Hematopoietic multipotent progenitor cell treated with erythropoietin and hydrocortisone succinate and interleukin-3 and kit ligand, for 6 days (in vitro differentiated cells): ENCODE data around the gene CPEB4.

Experiments
- DNase-seq: peaks from one replicate; pipeline ENCODE4 v3.0.0-alpha.2; 2015

Gene CPEB4

DNA sequence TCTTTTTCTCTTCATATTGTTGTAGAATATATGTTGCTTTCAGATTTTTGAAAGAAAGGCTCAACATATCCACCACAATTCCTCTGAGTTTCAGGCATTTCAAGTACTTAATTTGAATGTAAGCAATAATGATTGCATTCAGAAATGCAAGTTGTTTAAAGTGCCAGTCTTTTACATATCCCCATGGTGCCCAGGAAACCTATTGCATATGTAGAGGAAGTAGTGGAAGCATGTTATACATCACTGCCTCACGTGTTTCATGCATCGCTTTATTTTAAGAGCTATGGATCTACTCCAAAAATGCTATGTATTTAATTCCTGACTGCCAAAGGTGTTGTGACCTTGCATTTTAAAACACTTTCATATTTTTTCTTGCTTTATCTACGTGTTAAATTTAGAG, 28.1 kb downstream of the CPEB4 start:
- no peak for DNase-seq

DNA sequence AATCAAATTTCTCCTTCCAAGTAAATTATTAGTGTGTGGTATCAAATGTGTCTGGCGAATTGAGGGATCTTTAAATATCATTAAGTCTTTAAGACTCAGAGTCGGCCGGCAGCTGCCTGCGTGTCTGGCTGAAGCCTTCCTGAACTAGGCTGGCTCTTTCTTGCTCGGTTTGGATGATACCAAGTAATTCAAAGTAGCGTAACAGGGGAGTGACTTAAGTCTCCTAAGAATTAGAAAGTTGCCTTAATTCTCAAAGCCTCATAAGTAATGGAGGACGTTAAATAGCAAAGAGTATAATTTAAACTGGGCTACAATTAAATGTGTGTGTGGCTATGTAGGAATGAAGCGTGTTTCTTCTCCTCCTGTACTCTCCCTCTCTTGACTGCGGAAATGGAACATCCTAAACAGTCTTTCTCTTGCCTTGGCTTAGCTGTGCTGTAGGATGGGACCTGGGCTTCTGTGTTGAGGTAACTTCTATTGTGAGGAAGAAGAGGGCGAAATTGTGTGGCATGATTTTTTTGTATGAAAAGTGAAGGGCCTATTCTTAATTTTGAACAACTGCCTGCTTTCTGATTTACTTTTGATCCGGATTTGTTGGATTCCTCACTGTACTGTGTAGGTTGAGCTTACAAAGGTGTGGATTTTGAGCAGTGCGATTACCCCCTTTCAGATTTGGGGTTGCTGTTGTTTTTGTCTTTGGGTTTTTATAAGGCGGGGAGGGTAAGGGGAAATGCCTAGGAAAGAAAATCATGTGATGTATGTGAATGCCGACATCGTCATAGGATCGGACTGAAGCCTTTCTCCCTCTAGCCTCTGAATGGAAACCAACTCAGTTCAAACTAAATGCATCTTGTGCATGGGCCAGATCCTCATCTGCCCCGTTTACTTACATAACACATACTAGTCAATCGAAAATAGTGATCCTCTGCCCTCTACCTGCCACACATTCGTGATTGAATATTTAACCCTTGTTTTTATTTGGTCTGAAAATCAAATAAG, 29.9 kb downstream of the CPEB4 start:
- peak; percentile 92 for DNase-seq

DNA sequence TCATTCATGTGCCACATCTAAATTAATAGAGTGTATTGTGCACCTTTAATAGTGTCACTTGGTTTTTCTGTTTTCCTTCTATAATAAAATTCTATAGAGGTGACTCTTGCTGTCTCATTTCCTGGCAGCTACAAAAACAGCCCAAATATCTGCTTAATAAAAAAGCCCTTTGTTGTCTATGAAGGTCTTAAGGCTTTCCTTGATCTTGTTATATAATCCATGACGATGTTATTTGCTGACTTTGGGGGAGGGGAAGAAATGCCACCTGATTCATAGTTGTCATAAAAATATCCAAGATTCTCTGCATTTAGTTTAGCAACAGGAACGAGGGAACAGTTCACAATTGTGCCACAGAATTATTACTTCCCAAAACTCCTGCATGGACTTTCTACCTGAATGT, 31.3 kb downstream of the CPEB4 start:
- DNase-seq = no peak

DNA sequence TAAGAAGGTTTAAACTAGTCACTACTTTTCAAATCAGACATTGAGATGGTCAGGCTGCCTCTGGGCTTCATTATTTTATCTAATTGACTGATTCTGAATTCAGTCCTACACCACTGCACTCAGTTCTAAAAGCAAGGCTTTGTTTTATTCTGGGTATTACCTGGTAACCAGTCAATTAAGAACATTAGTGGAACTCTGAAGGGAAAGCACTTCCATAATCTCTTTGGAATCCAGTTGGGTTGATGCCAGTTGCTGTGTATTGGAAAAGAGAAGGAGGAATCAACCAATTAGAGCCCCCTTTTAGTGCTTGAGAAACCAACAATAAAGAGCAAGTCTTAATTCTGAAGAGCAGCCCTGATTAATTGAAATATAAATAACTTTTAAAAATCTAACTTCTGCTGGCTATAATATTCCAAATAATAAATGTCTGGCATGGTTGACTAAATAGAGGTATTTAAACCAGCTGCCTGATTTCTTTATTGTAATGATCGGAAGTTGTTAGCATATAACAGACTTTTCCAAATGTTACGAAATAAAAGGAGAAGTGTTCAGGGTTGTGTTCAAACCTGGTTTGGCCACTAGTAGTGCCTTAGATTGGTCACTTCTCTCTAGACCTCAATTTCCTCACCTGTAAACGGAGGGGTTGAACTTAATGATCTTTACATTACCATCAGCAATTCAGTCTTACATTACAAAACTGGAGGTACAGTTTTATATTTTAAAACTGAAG, 32.0 kb downstream of the CPEB4 start:
- no peak for DNase-seq

- DNase-seq = no peak
These were observed 32.9 kb downstream of the CPEB4 start for GRCh38 chr5:173920866-173921555.

- DNase-seq = no peak
These were observed 34.4 kb downstream of the CPEB4 start for GRCh38 chr5:173922527-173922926.

GRCh38 chr5:173923218-173924095, 35.3 kb downstream of the CPEB4 start:
- DNase-seq = peak; percentile 53

GRCh38 chr5:173924899-173925298, 36.8 kb downstream of the CPEB4 start:
- DNase-seq = no peak

GRCh38 chr5:173925449-173926071, 37.4 kb downstream of the CPEB4 start:
- peak; percentile 77 for DNase-seq

GRCh38 chr5:173926359-173926758, 38.2 kb downstream of the CPEB4 start:
- no peak for DNase-seq

DNA sequence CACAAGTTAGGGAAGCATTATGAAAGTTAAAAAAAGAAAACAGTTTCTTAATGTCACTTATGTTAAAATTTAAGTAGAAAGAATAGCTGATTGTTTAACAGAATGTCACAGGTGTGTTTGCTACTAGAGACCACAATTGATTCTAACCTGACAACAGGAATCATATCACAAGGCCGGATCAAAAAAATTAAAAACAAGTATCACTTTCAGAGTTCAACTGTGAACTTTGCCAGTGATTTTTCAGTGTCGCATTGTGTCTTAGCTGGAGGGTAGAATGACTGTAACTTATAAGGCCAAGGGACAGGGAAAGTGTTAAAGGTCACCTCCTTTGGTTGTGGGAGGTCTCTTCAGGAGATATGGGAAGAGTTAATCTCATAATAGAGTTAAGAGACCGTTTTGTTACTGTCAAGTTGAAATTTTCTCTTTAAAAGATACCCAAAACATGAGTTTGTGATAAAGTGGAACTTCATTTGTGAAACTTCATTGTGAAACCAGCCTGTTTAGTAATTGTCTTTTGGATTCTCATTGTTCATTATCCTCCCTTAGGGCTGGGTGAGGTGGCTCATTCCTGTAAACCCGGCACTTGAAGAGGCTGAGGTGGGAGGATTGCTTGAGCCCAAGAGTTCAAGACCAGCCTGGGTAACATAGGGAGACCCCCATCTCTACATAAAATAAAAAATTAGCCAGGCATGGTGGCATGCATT, 40.9 kb downstream of the CPEB4 start:
- DNase-seq = no peak

DNA sequence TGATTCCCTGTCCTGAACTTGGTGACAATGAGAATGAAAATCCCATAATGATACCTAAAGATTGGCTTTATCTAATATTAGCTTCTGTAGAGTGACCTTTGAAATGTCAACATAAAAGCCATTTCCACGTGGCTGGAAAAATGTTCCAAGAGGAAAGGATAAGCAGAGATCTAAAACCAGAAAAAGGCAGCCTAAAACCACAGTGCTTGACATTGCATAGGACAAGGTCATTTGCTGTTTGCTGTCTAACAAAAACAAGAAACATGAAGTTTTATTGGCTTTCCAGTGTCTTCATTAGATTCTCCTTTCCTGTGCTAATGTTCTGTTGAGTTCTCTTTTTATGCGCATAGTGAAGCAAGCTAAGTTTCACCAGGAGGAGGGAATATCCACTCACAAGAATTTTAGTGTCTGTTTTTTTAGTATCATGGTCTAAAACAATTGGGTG, 44.6 kb downstream of the CPEB4 start:
- DNase-seq = no peak

DNA sequence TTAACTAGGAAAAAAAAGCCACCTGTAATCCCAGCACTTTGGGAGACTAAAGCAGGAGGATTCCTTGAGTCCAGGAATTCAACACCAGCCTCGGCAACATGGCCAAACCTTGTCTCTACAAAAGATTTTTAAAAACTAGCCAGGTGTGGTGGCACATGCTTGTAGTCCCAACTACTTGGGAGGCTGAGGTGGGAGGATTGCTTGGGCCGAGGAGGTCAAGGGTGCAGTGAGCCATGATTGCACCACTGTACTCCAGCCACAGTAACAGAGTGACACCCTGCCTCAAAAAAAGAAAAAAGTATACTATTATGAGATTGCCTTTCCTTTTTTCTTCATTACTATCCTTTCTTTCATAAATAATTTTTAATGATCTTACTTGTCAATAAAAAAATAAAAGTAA, 45.8 kb downstream of the CPEB4 start:
- no peak for DNase-seq

DNA sequence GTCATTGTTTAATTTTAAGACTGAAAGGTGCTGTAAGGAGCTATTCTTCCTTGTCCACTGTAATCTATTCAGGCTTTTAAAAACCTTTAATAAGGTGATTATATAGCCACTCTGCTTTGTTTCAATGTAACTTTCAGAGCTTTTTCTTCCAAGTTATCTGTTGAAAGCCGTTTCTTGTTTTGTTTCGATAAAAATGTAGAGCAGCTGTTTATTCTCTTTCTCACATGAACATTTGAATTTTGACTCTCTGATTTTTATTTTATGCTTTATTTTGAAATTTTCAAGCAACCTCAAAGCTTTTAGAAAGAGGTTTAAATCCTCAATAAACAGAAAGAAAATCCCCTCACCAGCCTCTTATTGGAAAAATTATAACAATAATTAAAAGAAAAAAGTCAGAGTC, 47.2 kb downstream of the CPEB4 start:
- DNase-seq = no peak

DNA sequence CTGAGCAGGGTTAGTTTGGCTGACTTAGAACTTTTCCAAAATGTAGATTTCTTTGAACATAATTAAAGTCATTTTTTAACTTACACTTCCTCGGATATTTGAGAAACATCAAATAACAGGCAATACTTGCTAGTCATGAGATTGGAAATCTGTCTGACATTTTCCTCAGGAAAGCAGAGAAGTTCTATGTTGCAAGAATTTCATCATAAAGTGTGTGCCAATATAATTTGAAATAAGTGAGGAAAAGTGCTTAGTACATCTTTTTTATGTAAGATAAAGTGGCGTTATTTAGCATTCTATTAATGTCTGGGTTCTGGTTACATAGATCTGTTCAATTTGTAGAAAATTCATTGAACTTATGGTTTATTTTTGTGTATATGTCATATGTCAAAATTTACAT, 52.1 kb downstream of the CPEB4 start:
- DNase-seq = no peak

GRCh38 chr5:173941102-173941501, 53.0 kb downstream of the CPEB4 start:
- no peak for DNase-seq

DNA sequence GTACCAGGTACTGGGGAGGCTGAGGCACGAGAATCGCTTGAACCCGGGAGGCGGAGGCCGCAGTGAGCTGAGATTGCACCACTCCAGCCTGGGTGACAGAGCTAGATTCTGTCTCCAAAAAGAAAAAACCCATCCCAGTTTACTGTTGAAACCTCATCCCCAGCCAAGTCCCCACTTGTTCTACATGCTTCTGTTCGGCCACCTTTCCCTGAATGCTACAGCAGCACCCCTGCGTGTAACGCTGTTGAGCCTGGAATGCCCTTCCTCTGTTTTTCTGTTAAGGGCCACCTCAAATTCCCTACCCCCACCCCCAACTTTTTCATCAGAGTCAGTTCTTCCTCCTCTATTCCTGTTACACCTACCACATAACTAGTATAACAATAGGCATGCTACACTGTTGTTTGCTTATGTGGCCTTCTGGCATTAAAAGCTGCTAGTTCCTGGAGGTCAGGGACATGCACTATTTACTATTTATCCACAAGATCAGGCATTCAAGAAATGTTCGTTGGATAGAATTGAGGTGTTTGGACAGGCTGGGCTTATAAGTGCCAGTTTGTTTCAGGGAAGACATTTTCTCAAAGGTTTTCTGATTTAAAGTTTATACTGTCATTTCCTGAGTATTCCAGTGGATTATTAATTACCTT, 53.7 kb downstream of the CPEB4 start:
- DNase-seq = no peak

- no peak for DNase-seq
These were observed 56.4 kb downstream of the CPEB4 start for GRCh38 chr5:173944511-173944910.

DNA sequence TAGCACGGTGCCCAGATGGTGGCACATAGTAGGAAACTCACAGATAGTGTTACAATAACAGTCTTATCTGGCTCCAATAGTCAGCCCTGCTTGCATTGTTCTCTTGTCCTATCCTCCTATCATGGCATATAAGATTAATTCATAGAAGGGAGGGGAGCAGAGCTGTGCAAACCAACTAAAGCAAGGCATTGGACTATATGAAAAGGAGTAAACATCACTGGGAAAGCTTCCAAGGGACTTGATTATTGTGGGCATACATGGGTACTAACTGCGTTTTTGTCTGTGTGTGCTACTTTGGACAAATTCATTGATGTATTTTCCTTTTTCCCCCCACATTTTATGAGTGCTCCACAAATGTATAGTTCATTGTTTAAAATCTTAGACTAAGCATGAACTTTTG, 57.0 kb downstream of the CPEB4 start:
- no peak for DNase-seq

GRCh38 chr5:173946323-173946722, 58.2 kb downstream of the CPEB4 start:
- DNase-seq = no peak

GRCh38 chr5:173950829-173951228, 62.7 kb downstream of the CPEB4 start:
- no peak for DNase-seq
